NAMALWA (cell line): ENCODE results near the gene EIF4E1B.

Experiments
- DNase-seq: peaks from one replicate; pipeline ENCODE4 v3.0.0-alpha.2; 2015; ENCODE audit warnings: low spot score

The EIF4E1B gene

DNA sequence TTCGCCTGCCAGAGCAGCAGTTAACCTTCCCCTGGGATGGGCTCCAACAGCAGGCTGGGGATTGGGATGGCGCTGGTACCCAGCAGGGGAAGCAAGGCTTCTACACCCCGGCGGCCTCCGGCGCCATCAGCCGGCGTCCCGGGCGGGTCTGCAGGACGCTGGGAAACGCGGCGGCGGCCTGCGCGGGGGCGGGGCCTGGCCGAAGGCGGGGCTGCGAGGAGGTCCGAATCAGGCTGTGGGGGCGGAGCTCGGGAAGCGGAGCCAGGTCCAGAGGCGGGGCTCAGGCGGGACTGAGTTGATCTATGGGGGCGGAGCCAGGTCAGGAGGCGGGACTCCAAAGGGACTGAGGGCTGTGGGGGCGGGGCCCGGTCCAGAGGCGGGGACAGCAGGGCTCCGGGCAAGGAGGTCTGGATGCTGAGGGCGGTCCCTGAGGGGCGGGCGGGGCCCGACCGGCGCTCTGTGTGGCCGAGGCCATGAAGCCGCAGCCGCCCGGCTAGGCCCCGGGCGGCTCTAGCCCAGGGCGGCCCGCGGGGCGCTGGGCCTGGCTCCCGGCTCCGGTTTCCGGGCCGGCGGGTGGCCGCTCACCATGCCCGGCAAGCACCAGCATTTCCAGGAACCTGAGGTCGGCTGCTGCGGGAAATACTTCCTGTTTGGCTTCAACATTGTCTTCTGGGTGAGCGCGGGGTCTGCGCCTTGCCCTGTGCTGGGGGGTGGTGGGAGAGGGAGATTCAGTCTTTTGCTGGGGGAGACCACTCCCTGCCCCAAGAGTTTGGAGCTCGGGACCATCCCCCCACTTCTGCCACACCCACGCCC is 16.8 kb downstream of the EIF4E1B start, which contains the start of gene TSPAN17:
Gene TSPAN17, plus strand, starts transcription at position 455 of the 813 bp plus-strand sequence. Its CDS starts 132 bp downstream, at position 587.
- peak; percentile 98 for DNase-seq

DNA sequence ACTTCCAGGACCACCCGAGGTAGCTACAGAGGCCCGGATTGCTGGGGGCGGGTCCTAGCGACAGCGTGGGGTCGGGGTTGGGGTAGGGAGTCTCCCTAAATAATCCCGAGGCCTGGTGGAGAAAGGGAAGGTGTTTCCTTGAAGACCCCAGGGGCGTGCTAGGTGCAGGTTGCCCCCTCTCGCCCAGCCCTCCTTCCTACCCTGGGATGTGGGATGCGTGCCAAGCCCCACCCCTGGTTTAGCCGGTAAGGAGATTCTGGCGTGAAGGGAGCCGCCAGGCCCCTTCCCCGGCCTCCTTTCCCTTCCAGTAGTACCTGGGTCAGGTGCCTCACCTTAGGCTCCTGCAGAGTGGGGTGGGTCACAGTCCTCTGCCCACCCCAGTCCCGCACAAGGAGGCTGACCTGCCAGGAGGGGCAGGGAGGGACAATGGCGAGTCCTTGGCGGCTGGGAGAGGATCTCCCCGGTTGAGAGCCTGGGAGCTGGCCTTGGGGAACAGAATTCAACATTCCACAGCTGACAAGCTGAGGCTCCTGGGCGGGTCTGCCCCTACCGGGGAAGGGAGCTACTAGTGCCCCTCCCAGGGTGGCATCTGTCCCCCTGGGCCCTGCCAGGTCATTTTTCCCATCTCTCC is 17.5 kb downstream of the EIF4E1B start:
- DNase-seq: no peak

DNA sequence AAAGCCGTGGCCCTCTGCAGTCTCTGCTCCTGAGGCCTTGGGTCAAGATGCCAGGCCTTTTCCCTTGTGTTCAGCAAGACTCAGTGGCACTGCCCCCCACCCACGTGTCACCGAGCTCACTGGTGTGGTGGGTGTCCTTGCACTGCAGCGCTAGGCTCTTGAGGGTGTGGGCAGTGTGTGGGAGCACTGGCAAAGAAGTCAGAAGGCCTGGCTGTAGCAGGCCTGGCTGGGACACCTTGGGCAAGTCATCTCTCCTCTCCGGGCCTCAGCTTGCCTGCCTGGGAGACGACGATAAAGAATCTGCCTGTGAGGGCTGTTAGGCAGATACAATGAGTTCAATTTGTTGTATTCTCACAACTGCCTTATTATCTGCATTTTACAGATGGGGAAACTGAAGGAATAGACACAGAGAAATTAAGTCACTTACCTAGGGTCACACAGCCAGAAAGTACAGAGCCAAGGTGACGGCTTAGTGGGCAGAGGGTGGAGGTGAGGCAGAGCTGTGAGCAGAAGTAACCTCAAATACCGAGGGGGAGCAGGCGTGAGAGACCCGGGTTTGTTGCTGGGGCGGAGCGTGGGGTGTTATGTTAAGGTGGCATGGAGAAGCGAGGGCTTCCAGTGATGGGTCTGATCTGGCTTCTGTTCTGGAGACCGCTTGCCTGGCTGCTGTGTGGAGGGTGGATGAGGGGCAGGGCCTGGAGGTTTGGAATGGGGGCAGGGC is 18.2 kb downstream of the EIF4E1B start:
- no peak for DNase-seq

DNA sequence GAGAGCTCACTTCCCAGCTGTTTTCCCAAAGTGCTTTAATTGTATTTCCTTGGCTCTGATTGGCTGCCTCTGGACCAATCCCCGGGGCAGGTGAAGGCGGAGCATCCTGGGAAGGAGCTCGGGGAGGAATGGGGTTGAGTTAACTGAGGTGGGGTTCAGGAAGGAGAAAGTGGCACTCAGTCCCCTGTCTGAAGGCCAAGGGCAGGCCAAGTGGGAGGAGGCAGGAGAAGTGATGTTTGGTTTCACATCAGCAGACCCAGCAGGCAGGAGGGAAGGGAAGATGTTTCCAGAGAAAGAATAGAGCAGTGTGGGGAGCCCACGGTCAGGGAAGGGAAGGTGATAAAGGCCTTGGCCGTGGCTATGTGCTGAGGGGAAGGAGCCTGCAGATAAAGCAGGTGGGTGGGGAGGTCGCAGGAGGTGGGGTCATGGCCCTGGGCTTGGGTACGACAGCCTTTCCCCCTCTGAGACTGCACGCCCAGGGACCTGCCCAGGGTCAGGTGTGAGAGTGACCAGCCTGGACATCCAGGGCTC is 19.9 kb downstream of the EIF4E1B start:
- no peak for DNase-seq

DNA sequence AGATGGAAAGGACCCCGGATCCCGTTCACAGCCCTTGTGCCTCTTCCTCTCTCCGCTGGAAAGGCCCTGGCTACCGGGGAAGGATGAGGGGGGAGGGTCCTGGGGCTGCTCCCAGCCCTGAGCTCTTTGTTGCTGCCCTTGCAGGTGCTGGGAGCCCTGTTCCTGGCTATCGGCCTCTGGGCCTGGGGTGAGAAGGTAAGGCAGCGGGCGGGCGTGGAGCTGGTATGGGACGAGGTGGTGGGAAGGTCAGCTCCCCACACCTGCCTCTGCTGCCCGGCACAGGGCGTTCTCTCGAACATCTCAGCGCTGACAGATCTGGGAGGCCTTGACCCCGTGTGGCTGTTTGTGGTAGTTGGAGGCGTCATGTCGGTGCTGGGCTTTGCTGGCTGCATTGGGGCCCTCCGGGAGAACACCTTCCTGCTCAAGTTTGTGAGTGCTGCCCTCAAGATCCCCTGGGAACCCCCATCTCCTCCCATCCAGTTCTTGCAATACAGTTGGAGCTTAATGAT is 21.1 kb downstream of the EIF4E1B start:
- no peak for DNase-seq

DNA sequence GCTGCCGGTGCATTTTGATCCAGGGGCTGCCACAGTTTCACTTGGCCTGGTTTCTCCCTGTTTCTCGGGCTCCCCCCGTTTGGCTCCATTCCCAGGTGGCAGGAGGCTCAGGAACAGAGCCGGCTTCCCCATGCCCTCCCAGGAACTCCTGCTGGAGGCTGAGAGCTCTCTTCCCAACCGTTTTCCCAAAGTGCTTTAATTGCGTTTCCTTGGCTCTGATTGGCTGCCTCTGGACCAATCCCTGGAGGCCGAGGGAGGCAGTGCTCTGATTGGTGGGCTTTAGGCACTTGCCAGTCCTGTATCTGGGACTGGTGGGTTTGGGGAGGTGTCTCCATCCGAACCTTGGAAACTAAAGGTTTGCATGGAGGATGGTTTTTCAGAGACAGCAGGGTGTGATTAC is 21.7 kb downstream of the EIF4E1B start:
- no peak for DNase-seq

DNA sequence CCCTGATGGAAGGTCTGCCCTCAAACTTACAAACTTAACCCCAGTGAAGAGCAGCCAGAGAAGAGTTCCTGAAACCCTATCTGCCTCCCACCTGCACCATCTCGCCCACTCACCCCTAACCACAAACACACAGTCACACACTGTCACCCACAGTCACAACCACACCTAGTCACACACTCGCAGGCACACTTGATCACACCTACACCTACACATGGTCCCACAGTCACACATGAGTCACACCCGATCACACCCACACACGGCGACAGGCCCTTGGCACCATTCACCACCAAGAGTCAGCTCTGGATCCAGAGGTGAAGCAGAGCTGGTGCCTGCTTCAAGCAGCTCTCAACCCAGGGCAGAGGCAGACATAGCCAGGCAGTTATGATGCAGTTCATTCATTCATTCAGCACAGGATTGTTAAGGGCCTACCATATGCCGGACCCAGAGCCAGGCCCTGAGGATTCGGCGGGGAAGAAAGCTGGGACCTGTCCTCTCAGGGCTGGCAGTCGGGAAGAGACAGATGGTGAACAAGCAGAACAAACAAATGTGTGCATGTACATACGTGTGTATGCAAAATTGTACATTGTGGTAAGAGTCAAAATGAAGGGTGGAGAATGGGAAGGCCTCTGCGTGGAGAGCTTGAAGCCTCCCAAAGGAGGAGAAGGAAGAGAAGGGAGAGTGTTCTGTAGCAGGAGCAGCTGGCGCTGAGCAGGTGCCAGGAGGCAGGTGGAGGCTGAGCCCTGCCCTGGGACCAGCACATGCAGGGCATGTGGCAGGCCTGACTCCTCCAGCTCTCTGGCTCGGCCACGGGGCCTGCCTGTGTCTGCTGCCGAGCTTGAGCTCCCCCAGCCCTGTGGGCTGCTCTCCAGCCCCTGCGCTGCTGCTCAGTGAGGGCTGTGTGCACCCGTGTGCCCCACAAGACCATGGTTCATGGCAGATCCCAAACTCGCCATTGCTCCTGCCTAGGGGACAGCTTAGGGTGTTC is 23.2 kb downstream of the EIF4E1B start:
- DNase-seq: no peak

DNA sequence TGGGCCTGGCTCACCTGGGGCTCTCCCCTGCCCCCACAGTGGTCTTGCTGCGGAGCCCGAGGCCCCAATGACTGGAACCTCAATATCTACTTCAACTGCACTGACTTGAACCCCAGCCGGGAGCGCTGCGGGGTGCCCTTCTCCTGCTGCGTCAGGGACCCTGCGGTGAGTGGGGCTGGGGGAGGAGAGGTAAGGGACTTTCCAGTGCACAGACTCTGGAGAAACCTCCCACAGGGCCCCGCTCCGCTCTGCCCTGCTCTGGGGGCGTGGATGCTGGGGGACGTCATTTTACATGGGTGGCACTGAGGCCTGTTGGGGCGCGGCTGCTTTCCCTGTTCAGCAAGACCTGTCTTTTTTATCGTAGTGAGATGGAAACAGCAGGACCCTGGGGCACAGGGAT is 24.4 kb downstream of the EIF4E1B start:
- no peak for DNase-seq

DNA sequence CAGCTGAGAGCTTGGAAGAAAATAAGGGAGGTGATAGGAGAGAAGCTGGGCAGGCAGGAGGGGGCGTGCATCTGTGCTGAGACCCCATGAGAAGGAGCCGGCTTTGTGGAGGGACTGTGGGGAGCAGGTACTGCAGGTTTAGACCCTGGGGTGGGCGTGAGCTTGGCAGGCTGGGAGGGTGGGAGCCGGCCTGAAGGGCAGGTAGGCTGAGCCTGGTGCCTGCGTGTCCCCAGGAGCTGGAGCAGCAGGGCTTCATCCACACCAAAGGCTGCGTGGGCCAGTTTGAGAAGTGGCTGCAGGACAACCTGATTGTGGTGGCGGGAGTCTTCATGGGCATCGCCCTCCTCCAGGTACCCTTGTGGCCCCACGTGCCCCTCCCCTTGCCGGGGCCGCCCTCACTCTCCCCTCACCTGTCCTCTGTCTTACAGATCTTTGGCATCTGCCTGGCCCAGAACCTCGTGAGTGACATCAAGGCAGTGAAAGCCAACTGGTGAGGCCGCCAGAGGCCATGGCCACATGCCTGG is 26.1 kb downstream of the EIF4E1B start:
- DNase-seq: no peak

DNA sequence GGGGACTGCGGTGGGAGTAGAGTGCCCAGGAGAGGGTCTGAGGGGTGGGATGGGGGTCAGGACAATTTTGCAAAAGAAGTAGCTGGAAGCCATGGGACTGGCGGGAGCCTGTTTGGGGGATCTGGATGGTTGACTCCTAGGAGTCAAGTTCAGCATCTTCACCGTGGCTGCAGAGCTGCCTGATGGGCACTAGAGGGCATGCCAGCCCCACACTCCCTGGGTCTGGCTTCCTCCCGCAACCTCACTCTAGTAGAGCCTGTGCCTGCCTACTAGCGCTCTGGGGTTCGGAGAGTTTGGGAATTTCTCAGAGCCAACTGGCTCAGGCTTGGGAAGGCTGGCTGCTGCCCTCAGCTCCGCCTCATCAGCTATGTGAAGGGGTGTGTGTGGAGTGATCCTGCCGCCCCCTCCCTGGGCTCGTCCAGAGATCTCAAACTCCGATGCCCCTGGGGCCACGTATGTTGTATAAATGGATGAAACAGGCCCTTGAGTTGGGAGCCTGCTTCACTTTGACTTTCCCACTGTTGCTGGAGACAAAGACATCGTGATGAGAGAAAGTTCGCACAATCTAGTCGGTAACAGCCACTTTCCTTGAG is 27.6 kb downstream of the EIF4E1B start:
- peak; percentile 75 for DNase-seq

DNA sequence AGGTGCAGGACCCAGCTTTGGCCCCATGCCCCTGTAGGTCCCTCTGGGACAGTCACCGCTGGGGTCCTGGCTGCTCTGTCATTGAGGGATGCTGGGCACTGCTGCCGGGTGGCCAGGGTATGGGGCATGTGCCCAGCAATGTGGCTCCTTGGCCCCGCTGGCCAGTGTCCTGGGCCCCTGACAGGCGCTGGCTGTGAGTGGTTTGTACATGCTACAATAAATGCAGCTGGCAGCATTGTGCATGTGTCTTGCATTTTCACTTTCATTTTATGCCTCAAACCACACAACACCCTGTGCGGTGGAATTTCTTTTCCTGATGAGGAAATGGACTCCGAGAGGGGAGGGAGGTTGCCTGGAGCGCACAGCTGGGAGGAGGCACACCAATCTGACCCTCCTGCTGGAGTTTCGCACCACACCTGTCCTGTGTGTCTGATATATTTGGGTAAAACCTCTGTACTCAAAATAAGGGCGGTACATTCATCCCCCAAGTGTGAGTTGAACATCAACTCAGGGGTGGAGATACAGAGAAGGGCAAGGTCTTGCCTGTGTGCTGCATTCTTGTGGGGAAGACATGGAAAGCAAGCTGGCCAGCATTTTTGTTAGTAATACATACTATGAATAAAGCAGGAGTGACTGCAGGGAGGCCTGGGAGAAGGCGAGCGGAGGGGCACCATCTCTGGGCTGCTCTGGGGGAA is 28.5 kb downstream of the EIF4E1B start:
- peak; percentile 36 for DNase-seq

DNA sequence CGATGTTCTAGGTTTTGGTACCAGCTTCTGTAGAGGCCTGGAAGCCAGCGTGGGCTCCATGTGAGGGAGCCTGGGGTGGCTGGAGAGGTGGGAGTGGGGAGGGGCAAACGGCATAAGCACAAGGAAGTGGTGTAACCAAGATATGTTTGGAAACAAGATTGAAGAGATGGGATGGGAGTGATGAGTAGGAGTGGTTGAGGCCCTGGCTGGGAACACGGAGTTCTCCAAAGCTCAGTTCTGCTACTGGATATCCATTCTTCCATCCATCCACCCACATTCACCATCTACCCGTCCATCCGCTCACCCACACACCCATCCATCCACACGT is 29.0 kb downstream of the EIF4E1B start:
- DNase-seq: no peak

DNA sequence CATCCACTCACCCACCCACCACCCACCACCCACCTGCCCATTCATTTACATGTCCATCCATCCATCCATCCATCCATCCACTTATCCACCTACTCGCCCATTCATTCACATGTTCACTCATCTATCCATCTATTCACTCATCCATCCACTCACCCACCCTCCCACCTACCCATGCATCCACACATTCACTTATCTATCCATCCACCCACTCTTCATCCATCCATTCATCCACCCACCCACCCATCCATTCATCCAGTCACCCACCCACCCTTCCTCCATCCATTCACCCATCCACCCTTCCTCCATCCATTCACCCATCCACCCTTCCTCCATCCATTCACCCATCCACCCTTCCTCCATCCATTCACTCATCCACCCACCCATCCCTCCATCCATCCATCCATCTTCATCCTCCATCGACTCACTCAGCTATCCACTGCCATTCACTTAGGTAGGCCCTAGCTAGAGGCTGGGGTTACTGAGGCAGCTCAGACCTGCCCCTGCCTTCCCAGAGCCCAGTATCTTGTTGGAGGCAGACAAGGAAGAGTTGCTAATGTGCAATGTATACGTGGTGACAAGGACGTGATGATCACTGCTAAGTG is 29.5 kb downstream of the EIF4E1B start:
- DNase-seq: no peak

DNA sequence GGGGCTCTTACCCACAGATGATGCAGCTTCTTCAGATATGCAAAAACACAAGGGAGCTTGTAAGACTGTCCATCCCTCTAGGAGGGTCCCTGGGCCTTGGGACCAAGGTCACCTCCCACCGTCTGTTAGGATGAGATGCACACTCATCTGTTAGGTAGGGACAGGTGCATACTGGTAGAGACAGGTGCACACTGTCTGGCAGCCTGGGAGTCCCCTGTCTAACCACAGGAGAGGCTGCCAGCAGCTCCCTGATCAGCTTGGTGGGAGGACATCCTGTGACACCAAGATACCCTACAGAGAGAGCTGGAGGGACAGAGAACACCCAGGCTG is 30.0 kb downstream of the EIF4E1B start:
- DNase-seq: no peak

DNA sequence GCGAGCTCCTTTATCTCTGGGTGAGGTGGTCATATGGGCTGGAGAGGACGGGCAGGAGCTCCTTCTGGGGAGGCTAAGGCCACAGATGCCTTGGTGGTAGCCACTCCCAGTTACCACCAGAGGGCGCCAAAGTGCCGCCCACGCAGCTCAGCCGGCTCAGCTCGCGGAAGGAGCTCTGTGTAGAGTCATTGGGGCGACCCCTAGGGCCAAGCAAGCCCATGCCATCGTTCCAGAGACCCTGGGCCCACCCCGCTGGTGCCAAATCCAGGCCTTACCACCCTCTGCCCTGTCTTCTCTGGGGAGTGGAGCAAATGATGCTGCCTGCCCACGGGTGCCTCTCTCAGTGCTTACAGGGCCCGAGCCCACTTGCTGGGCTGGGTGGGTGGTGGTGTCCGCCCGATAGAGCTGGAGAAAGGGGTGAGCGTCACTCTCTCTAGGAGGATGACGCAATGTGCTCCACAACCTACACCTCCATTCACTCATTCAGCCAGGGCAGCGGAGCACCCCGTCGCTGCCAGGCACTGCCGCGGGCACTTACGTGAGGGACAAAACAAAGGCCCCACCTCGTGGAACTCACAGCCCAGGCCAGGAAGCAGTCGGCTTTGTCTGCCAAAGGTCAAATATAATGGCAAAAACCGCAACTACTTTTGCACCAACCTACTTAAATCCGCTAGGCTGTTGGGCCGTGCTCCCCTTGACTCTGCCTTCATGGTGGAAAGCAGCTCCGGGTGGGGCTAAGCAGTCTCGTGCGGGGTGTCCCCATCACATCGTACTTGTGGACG is 30.6 kb downstream of the EIF4E1B start:
- DNase-seq: peak; percentile 89

DNA sequence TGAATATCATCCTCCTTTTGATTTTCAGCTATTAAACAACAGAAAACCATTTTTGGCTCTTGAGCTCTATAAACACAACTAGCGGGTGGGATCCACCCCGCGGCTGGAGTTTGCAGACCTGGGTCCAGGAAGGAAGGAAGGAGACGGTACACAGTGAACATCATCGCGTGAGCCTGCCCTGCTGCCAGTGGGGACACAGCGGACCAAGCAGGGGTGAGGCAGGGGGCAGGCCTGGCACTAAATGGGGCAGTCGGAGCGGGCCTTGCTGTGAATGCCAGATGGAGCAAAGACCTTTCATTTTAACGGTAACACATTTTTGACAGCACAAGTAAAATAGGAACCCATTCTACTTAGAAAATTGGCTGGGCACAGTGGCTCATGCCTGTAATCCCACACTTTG is 31.2 kb downstream of the EIF4E1B start:
- no peak for DNase-seq

DNA sequence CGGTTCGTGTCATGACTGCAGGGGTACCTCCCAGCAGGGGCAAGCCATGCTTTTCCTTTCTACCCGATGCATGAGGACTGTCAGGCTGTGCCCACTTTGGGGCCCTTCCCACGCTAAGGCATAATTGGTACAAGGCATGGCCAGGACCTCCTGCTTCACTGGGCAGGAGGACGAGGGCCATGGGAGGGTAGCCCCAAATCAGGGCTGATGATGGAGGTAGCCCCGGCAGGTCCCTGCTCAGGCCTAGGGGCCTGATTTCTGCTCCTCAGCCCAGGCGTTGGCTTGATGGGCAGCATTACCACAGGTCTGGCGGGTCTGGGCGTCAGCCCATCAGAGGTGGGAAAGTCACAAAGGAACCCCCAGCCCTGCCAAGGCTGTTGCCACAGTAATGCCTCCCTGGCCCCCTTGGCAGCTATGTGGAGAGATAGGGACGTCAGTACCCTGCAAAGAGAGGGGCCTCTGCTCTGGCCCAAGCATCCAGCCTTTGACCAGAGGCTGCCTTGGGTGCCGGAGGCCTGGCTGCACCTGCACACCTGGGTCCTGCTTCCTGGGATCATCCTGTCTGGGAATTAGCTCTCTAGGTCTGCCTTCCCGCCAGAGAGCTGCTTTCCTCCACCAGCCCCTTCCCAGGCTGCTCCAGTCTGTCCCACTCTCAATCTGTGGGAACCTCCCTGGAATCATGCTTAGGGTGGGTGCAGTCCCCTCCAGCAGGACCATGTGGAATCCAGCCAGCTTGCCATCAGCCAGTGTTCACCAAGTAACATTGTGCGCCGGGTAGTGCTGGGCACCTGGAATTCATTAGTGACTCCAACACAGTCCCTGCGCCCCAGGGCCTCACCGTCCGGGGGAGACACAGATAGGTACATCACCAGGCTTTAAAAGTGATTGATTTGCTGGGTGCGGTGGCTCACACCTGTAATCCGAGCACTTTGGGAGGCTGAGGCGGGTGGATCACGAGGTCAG is 32.2 kb downstream of the EIF4E1B start:
- DNase-seq: no peak

DNA sequence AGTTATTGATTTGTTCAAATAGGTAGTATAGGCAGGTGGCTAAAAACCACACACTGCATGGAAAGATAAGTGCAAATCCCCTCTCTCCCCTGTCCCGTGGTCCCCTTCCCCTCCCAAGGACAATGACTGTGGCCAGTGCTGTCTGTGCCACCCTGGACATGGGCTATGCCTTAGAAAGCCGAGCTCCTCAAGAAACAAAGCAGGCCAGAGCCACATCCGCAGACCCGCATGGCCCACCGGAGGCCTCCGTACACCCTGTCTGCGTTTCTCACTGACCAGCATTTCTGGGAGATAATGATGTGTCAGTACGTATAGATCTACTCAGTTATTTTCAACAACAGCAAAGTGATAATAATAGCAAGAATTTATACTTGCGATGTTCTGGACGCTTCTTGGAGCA is 33.1 kb downstream of the EIF4E1B start:
- no peak for DNase-seq
